ENCODE results near the gene ZNF195. TPM values are rescaled to one million over a fixed set of nuclear protein-coding genes. Genes with fewer than 3 reads are reported as not detected.
"Not testable (repeated sequence)": the region's sequence is repeated elsewhere in the genome, so short reads cannot be mapped to it uniquely, and the experiment has no call there.

Gene ZNF195
- total RNA-seq, 1 experiment from 2014 or later, result 47.7 TPM

- ATAC-seq; POLR2A ChIA-PET; RAD21 ChIA-PET (ENCODE audit: low non-redundant PET in 1 of 2, low total read pairs in 2 of 2, uncharacterized antibody in 2 of 2, unreplicated experiment in 2 of 2): not testable (repeated sequence)
Observed at GRCh38 chr11:3336420-3336819, 42.5 kb downstream of the ZNF195 start.

GRCh38 chr11:3333157-3333556 lies 45.8 kb downstream of the ZNF195 start:
- CTCF ChIA-PET; ATAC-seq; DNase-seq (ENCODE audit: low read depth, low spot score): not testable (repeated sequence)

More at GRCh38 chr11:3336420-3336819, 42.5 kb downstream of the ZNF195 start:
- H3K4me3 ChIP-seq (replicated peaks in 1 of 2; ENCODE audit: low read depth in 1 of 2, low read length in 2 of 2); H4K20me1 ChIP-seq (ENCODE audit: insufficient read depth); H3K4me2 ChIP-seq (ENCODE audit: low read length); H3K27me3 ChIP-seq (ENCODE audit: insufficient read depth, low read length); H3K9me3 ChIP-seq (ENCODE audit: control insufficient read depth in 1 of 2, insufficient read depth in 1 of 2, low read depth in 1 of 2, low read length in 2 of 2); H3K9ac ChIP-seq (ENCODE audit: low read length); BruUV-seq (replicated peaks); H3K4me1 ChIP-seq (ENCODE audit: control insufficient read depth in 1 of 2, insufficient read depth in 2 of 2, low read length in 2 of 2); H2AFZ ChIP-seq (ENCODE audit: low read depth, low read length, poor library complexity, severe bottlenecking); H3K79me2 ChIP-seq (ENCODE audit: insufficient read depth, low read length); H3K9me2 ChIP-seq (ENCODE audit: insufficient read depth); intact Hi-C loops (cut with micrococcal nuclease); CTCF ChIA-PET; H3K36me3 ChIP-seq (ENCODE audit: control insufficient read depth in 1 of 2, insufficient read depth in 2 of 2, low read length in 2 of 2); DNase-seq (ENCODE audit: low read depth, low spot score); H3K27ac ChIP-seq (ENCODE audit: low read depth, low read length): not testable (repeated sequence)

GRCh38 chr11:3331078-3331477 lies 47.9 kb downstream of the ZNF195 start:
- POLR2A ChIA-PET; H3K27ac ChIP-seq (ENCODE audit: low read depth, low read length); RAD21 ChIA-PET (ENCODE audit: low non-redundant PET in 1 of 2, low total read pairs in 2 of 2, uncharacterized antibody in 2 of 2, unreplicated experiment in 2 of 2); H3K9ac ChIP-seq (ENCODE audit: low read length); H3K9me2 ChIP-seq (ENCODE audit: insufficient read depth); H3K4me2 ChIP-seq (ENCODE audit: low read length); ATAC-seq; DNase-seq (ENCODE audit: low read depth, low spot score); H3K36me3 ChIP-seq (ENCODE audit: control insufficient read depth in 1 of 2, insufficient read depth in 2 of 2, low read length in 2 of 2); H4K20me1 ChIP-seq (ENCODE audit: insufficient read depth); intact Hi-C loops (cut with micrococcal nuclease); CTCF ChIA-PET; H3K4me1 ChIP-seq (ENCODE audit: control insufficient read depth in 1 of 2, insufficient read depth in 2 of 2, low read length in 2 of 2); H3K27me3 ChIP-seq (ENCODE audit: insufficient read depth, low read length); H3K9me3 ChIP-seq (ENCODE audit: control insufficient read depth in 1 of 2, insufficient read depth in 1 of 2, low read depth in 1 of 2, low read length in 2 of 2); H3K4me3 ChIP-seq (replicated peaks in 1 of 2; ENCODE audit: low read depth in 1 of 2, low read length in 2 of 2); H2AFZ ChIP-seq (ENCODE audit: low read depth, low read length, poor library complexity, severe bottlenecking); H3K79me2 ChIP-seq (ENCODE audit: insufficient read depth, low read length); BruUV-seq (replicated peaks): not testable (repeated sequence)

More at GRCh38 chr11:3333157-3333556, 45.8 kb downstream of the ZNF195 start:
- H3K4me1 ChIP-seq (ENCODE audit: control insufficient read depth in 1 of 2, insufficient read depth in 2 of 2, low read length in 2 of 2); intact Hi-C loops (cut with micrococcal nuclease); POLR2A ChIA-PET; H3K27me3 ChIP-seq (ENCODE audit: insufficient read depth, low read length); H3K36me3 ChIP-seq (ENCODE audit: control insufficient read depth in 1 of 2, insufficient read depth in 2 of 2, low read length in 2 of 2); H3K9me2 ChIP-seq (ENCODE audit: insufficient read depth); H3K79me2 ChIP-seq (ENCODE audit: insufficient read depth, low read length); BruUV-seq (replicated peaks); H4K20me1 ChIP-seq (ENCODE audit: insufficient read depth); H3K4me2 ChIP-seq (ENCODE audit: low read length); H3K9me3 ChIP-seq (ENCODE audit: control insufficient read depth in 1 of 2, insufficient read depth in 1 of 2, low read depth in 1 of 2, low read length in 2 of 2); H2AFZ ChIP-seq (ENCODE audit: low read depth, low read length, poor library complexity, severe bottlenecking); RAD21 ChIA-PET (ENCODE audit: low non-redundant PET in 1 of 2, low total read pairs in 2 of 2, uncharacterized antibody in 2 of 2, unreplicated experiment in 2 of 2); H3K27ac ChIP-seq (ENCODE audit: low read depth, low read length); H3K4me3 ChIP-seq (replicated peaks in 1 of 2; ENCODE audit: low read depth in 1 of 2, low read length in 2 of 2); H3K9ac ChIP-seq (ENCODE audit: low read length): not testable (repeated sequence)

- H3K27me3 ChIP-seq (ENCODE audit: insufficient read depth, low read length); RAD21 ChIA-PET (ENCODE audit: low non-redundant PET in 1 of 2, low total read pairs in 2 of 2, uncharacterized antibody in 2 of 2, unreplicated experiment in 2 of 2); ATAC-seq; CTCF ChIA-PET; H2AFZ ChIP-seq (ENCODE audit: low read depth, low read length, poor library complexity, severe bottlenecking); H4K20me1 ChIP-seq (ENCODE audit: insufficient read depth); H3K9ac ChIP-seq (ENCODE audit: low read length); intact Hi-C loops (cut with micrococcal nuclease); H3K36me3 ChIP-seq (ENCODE audit: control insufficient read depth in 1 of 2, insufficient read depth in 2 of 2, low read length in 2 of 2); H3K4me1 ChIP-seq (ENCODE audit: control insufficient read depth in 1 of 2, insufficient read depth in 2 of 2, low read length in 2 of 2); H3K27ac ChIP-seq (ENCODE audit: low read depth, low read length); H3K4me3 ChIP-seq (replicated peaks in 1 of 2; ENCODE audit: low read depth in 1 of 2, low read length in 2 of 2); H3K9me2 ChIP-seq (ENCODE audit: insufficient read depth); H3K9me3 ChIP-seq (ENCODE audit: control insufficient read depth in 1 of 2, insufficient read depth in 1 of 2, low read depth in 1 of 2, low read length in 2 of 2); POLR2A ChIA-PET; H3K4me2 ChIP-seq (ENCODE audit: low read length); H3K79me2 ChIP-seq (ENCODE audit: insufficient read depth, low read length); BruUV-seq (replicated peaks); DNase-seq (ENCODE audit: low read depth, low spot score): not testable (repeated sequence)
Observed at GRCh38 chr11:3330064-3330463, 48.9 kb downstream of the ZNF195 start.

GRCh38 chr11:3328503-3328902 lies 50.4 kb downstream of the ZNF195 start:
- H3K4me3 ChIP-seq (replicated peaks in 1 of 2; ENCODE audit: low read depth in 1 of 2, low read length in 2 of 2); H3K79me2 ChIP-seq (ENCODE audit: insufficient read depth, low read length); H4K20me1 ChIP-seq (ENCODE audit: insufficient read depth); H3K9me2 ChIP-seq (ENCODE audit: insufficient read depth); H3K4me1 ChIP-seq (ENCODE audit: control insufficient read depth in 1 of 2, insufficient read depth in 2 of 2, low read length in 2 of 2); ATAC-seq; H3K27ac ChIP-seq (ENCODE audit: low read depth, low read length); H2AFZ ChIP-seq (ENCODE audit: low read depth, low read length, poor library complexity, severe bottlenecking); POLR2A ChIA-PET; H3K27me3 ChIP-seq (ENCODE audit: insufficient read depth, low read length); H3K9ac ChIP-seq (ENCODE audit: low read length); BruUV-seq (replicated peaks); CTCF ChIA-PET; H3K9me3 ChIP-seq (ENCODE audit: control insufficient read depth in 1 of 2, insufficient read depth in 1 of 2, low read depth in 1 of 2, low read length in 2 of 2); intact Hi-C loops (cut with micrococcal nuclease); RAD21 ChIA-PET (ENCODE audit: low non-redundant PET in 1 of 2, low total read pairs in 2 of 2, uncharacterized antibody in 2 of 2, unreplicated experiment in 2 of 2); H3K4me2 ChIP-seq (ENCODE audit: low read length); DNase-seq (ENCODE audit: low read depth, low spot score); H3K36me3 ChIP-seq (ENCODE audit: control insufficient read depth in 1 of 2, insufficient read depth in 2 of 2, low read length in 2 of 2): not testable (repeated sequence)

All from HCT116 (cell line).